ENCODE measurements around the gene NAPEPLD. TPM values are rescaled to one million over a fixed set of nuclear protein-coding genes. Genes with fewer than 3 reads are reported as not detected.
A peak's percentile ranks its signal among the peaks of the same experiment; 100 is the strongest.

NAPEPLD gene
- total and polyA plus RNA-seq, 2 of the 8 experiments (the other 6 are each of a cell fraction or from before 2014, with no cell fraction given), result 4.2 to 9.9 TPM

DNA sequence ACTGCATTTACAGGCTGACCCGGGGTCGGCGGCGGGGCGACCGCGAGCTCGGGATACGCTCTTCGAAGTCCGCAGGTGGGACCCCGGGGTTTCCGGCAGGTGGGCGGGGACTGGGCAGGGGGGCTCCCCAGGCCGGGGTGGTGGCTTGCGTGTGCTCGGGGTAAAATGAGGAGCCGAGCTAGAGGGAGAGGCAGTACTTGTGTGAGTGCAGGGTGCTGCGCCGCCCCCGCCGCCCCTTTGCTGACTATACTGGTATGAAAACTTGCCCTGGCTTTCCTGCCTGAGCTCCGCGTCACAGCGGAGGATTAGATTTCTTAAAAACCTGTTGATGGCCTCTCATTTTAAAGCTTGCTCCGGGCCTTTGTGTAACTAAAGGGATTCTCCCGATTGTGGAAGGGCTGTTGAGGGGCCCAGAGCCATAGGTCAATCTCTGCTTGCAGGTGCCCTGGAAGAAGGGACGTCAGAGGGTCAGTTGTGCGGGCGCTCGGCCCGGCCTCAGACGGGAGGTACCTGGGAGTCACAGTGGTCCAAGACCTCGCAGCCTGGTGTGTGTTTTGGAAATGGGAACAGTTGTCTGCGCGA is 73.5 kb downstream of the NAPEPLD start (continued):
- TF ChIP-seq RBBP5 (IDR thresholded peaks at IDR 0.05; ENCODE audit: borderline replicate concordance, low read depth, low read length), result no peak; the same call in 1 of the 2 replicates
- peak; percentile 26 for TF ChIP-seq TAF7 (optimal IDR thresholded peaks at IDR 0.05; ENCODE audit: borderline replicate concordance, low read depth, low read length)
- TF ChIP-seq, protein P1, sequence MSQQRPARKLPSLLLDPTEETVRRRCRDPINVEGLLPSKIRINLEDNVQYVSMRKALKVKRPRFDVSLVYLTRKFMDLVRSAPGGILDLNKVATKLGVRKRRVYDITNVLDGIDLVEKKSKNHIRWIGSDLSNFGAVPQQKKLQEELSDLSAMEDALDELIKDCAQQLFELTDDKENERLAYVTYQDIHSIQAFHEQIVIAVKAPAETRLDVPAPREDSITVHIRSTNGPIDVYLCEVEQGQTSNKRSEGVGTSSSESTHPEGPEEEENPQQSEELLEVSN (IDR thresholded peaks at IDR 0.05), result 0 out of 2 replicates have a peak, but pooled peaks have one; percentile 9
- TF ChIP-seq MAFK (IDR thresholded peaks at IDR 0.05; ENCODE audit: low read depth, low read length), result no peak
- no peak for TF ChIP-seq CEBPB (IDR thresholded peaks at IDR 0.05; ENCODE audit: low read depth, low read length)
- TF ChIP-seq CREB1 (IDR thresholded peaks at IDR 0.05), result peak; percentile 11; the same call in 1 of the 2 replicates
- peak; percentile 66 for TF ChIP-seq TBP (IDR thresholded peaks at IDR 0.05; ENCODE audit: low read depth, low read length)
- no peak for TF ChIP-seq FOSL1 (IDR thresholded peaks at IDR 0.05; ENCODE audit: insufficient read depth, low read depth, low read length)
- TF ChIP-seq EZH2 (IDR thresholded peaks at IDR 0.05; ENCODE audit: low read depth, low read length, severe bottlenecking), result no peak
- no peak; the same call in 1 of the 2 replicates for TF ChIP-seq PHF8 (conservative IDR thresholded peaks at IDR 0.05; ENCODE audit: low read depth, low read length)
- no peak for TF ChIP-seq KDM5A (IDR thresholded peaks at IDR 0.05; ENCODE audit: low read length)
- TF ChIP-seq POLR2AphosphoS5 (IDR thresholded peaks at IDR 0.05; ENCODE audit: low read depth, low read length), result no peak
- peak; percentile 63; the same call in 1 of the 2 replicates for TF ChIP-seq TAF1 (IDR thresholded peaks at IDR 0.05; ENCODE audit: low read depth, low read length)
- no peak for TF ChIP-seq SP4 (IDR thresholded peaks at IDR 0.05; ENCODE audit: low read length)
- TF ChIP-seq SIN3A (conservative IDR thresholded peaks at IDR 0.05 in 1 of 2, IDR thresholded peaks at IDR 0.05 in 1 of 2; ENCODE audit: low read depth in 1 of 2, low read length in 2 of 2), result peak; percentile 11 to 48; a peak in 1 of 4 replicates
- TF ChIP-seq EGR1 (IDR thresholded peaks at IDR 0.05; ENCODE audit: borderline replicate concordance, low read depth, low read length), result peak; percentile 64; the same call in 1 of the 2 replicates
- TF ChIP-seq JUN (IDR thresholded peaks at IDR 0.05; ENCODE audit: low read depth, low read length), result no peak

All from H1 (cell line).